HG03280 (cell line): ENCODE data around the gene ARHGEF19.
"Not testable (repeated sequence)": the region's sequence is repeated elsewhere in the genome, so short reads cannot be mapped to it uniquely, and the experiment has no call there.

ENCODE experiments used
- ATAC-seq: cut with Tn5 transposase; IDR thresholded peaks from one replicate; pipeline ENCODE4 v1.9.1; 2021; ENCODE audit warnings: mild to moderate bottlenecking, moderate library complexity; ENCODE audit not compliant: unreplicated experiment

The ARHGEF19 gene

DNA sequence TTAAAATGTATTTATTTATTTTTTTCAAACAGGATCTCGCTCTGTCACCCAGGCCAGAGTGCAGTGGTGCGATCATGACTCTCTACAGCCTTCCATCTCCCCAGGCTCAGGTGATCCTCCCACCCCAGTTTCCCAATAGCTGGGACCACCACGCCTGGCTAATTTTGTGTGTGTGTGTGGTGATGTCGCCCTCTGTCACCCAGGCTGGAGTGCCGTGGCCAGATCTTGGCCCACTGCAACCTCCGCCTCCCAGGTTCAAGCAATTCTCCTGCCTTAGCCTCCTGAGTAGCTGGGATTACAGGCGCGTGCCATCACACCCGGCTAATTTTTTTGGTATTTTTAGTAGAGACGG is 44.3 kb downstream of the ARHGEF19 start:
- ATAC-seq, result not testable (repeated sequence)

DNA sequence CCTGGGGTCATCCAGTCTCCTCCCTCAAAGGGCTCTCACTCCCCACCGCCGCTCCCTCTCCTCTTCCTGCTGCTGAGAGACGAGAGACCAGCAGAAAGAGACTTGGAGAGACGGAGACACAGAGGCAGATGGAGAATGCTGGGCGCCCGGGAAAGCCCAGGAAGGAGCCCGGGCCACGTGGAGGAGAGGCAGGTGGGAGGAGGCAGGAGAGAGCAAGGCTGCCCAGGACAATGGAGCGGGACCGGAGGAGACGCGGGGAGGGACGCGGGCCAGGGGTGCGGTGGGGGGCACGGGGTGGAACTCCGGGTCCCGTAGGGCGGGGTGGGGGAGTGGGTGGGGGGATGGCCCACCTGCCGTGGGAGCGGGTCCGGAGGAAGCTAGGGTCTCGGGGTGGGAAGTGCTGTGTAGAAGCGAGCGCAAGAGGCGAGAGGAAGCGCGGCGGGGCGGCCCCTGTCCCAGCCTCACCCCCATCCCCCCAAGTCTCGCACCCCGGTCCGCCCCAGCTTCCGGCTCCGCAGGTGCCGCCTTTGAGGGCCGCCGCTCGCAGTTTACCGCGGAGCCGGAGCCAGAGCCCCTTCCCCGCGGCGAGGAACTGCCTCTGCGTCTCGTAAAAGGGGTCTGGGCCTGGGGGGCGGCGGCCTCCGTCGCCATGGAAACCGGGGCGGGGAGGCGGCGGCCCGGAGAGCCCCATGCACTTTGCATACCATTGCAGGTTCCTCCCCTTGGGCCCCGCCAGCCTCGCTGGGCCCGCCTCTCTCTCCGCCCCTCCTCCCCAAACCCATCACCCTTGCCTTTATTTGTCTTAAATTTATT is 44.9 kb downstream of the ARHGEF19 start:
- ATAC-seq, result no peak

- no peak for ATAC-seq
Observed at GRCh38 chr1:16166117-16166516, 46.3 kb downstream of the ARHGEF19 start.

GRCh38 chr1:16165548-16165947 is 46.9 kb downstream of the ARHGEF19 start:
- no peak for ATAC-seq

- ATAC-seq, result no peak
Observed at GRCh38 chr1:16165073-16165364, 47.4 kb downstream of the ARHGEF19 start.

DNA sequence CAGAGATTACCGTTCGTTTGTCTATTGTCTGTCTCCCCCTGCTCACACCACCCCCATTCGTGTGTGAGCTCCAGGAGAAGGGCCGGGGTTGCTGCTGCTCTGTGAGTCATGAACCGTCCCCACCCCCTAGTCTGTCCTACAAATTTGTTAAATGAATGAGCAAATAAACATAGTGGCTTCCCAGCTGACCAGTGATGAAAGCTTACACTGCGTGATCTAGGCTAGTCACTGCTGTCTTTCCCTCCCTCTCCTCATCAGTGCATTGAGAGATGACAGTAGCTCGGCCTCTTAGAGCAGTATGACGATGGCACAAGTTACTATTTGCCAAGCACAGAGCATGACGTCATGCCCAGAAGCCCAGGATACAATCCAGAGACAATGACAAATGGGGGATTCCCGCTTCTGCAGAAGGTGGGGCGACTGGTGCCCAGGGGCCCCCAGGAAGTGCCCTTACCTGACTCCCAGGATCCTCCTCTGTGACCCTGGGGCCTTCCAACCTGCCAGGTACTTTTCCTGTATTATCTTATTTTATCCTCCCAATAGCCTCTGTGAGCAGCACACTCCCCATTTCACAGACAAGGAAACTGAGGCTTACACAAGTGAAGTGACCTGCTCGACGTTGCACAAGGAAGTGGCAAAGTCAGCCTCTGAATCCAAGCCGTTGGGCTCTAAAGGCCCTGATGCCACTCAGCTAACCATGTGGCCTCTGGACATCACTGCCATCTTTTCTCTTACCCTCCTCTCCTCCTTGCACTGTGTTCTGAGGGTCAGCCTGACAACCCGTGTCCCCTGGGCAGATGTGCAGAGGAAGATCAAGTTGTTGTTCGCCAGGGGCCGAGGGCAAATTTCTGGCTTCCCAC is 48.0 kb downstream of the ARHGEF19 start:
- ATAC-seq, result no peak

DNA sequence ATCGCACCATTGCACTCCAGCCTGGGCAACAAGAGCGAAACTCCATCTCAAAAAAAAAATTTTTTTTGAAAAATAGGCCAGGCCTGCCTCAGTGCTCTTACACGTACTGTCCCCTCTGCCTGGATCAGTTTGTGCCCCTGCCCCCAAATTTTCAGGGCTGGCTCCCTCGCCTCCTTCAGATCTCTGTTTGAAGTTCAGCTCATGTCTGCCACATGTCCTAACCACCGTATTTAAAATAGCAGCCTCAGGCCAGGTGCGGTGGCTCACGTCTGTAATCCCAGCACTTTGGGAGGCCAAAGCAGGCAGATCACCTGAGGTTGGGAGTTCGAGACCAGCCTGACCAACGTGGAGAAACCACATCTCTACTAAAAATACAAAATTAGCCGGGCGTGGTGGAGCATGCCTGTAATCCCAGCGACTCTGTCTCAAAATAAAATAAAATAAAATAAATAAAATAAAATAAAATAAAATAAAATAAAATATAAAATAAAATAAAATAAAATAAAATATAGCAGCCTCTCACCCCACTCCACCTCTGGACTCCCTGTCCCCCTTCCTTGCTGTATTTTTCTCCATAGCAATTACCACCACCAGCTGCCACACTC is 48.7 kb downstream of the ARHGEF19 start:
- ATAC-seq, result not testable (repeated sequence)

DNA sequence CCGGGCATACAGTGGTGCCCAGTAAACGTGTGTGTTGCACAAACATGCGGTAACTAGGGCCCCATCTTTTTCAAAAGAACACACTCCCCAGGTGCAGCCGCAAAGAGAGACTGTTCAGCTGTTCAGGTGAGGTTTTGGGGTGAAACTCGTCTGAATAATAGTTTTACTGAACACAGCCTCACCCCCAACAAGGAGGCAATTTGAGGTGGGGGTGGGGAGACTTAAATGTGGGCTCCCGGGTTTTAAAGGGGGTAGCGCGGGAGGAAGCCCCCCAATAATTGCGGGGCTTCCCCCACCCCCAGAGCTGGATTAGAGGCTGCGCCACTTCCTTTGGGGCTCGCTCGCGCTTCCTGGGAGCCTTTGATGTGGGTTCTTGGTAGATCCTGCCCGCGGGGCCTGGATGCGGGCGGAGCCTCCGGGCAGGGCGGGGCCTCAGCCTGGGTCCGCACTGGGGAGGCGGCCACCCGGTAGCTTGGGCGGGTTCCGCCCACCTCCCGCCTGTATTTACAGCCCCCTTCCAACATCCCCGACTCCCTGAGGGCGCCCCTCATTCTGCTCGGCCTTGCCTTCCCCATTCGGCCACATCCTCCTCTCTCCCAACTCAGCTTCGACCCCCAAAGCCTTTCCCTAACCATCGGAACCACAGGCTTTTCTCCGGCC is 50.2 kb downstream of the ARHGEF19 start:
- no peak for ATAC-seq

DNA sequence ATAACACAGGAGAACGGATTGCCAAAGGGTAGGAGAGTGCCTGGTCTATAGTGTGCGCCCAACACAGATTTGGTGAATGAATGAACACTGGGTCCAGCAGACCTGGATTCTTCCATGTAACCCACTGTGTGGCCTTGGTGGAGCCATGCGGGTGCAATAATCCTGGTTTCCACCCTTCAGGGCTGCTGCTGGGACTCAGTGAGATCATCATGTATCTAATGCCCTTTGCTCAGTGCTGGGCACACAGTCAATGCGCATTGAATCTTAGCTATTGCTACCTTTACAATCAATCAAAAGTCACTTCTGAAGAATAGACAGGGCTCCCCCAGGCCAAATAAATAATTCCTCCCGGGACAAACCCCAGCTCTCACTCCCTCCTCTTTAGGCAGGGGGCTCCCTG is 50.7 kb downstream of the ARHGEF19 start:
- ATAC-seq, result no peak

DNA sequence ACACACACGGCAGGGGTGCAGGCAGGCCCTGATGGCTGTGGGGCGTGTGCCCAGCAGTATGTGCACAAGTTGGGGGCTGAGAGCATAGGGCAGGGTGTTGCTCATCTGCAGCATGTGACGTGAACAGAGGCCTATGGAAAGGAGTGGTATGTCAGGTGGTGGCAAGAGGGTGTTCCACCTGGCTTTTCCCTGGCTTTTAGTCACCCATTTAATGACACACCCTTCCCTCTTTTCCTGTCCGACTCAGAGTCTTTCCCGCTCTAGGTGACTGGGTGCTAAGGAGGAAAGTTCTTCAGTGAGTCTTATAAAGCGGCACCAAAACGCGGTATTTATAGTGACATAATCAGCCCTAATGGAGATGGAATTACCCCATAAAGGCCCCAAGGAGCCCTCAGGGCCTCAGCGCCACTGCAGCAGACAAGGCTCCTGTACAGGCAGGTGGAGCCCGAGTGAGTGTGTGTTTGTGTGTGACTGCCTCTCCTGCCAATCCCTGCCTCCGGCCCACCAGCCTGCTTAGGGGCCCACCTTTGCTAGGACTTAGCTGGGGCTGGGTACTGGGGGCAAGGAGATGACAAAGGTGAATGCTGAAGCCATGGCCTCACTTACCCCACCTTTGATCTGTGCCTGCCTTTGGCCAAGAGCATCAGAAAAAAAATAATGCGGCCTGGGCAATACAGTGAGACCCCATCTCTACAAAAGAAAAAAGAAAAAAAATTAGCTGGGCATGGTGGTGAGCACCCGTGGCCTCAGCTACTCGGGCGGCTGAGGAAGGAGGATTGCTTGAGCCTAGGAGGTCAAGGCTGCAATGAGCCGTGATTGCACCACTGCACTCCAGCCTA is 53.2 kb downstream of the ARHGEF19 start:
- no peak for ATAC-seq

DNA sequence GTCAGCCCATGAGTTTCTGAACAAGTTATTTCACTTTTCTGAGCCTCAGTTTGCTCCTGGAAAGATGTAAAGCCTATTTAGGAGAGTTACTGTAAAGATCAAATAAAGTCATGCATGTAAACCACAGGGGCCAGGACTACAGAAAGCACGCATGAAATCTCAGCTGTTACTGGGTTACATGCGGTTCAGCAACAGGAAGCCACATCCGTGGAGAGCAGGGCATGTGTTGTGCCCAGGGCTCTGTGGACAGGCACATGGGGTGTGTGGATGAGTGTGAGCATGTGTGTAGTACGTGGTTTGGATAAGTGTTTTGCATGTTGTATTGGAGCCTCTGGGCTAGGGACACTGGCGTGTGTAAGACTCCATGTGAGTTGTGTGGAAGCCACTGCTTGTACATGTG is 54.4 kb downstream of the ARHGEF19 start:
- no peak for ATAC-seq

- ATAC-seq, result no peak
Observed at GRCh38 chr1:16156848-16157495, 55.5 kb downstream of the ARHGEF19 start.

DNA sequence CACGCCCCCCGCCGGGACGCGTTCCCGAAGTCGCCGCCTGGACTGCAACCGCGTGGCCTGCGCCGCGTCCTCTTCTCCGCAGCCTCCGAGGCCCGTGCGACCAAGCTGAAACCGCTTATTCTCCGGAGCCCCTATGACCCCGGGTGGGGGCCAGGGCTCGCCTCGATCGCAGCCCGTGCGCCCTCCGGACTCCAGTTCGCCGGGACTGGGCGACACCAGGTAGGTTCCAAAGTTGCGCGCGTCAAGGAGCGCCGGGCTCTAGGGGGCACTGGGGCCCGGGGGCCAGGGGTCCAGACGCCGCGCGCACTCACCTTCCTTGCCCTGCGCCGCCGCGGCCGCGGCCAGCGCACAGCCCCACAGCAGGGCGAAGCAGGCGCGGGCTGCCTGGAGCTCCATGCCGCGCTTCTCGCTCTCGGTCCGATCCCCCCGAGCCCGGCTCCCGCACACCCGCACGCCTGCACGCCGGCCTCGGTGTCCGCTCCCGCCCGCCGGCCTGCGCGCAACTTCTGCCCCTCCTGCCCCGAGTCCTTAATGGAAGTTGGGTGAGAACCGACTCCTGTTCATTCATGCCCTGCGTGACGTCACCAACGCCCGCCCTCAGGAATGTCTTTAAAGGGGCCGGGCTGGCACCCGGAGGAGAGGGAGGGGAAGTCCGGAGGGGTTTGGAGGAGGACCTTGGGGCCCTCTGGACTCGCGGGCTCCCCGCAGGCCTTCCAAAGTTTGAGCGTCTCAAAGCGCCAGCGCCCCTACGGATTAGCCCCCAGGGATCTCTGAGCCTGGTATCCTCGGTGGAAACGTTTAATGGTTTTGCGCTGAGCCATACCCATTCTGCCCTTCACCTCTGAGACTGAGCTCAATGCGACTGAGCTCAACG is 56.7 kb downstream of the ARHGEF19 start, which contains the start of gene EPHA2:
Gene EPHA2 (minus strand): TSS at position 533 of the 874 bp plus-strand sequence. CDS start 137 bp downstream, at position 396.
- no peak for ATAC-seq

GRCh38 chr1:16153999-16154673 is 58.3 kb downstream of the ARHGEF19 start:
- ATAC-seq, result no peak

- ATAC-seq, result no peak
Observed at GRCh38 chr1:16153096-16153998, 59.1 kb downstream of the ARHGEF19 start.

- no peak for ATAC-seq
Observed at GRCh38 chr1:16152481-16153087, 59.9 kb downstream of the ARHGEF19 start.

GRCh38 chr1:16151995-16152384 is 60.5 kb downstream of the ARHGEF19 start:
- no peak for ATAC-seq
